Erythroblast (primary cell): ENCODE results near the gene ARFGAP2.

ENCODE experiments used
- DNase-seq, 2 experiments: peaks; one replicate each; lab custom pipeline; 2025; lab: John Stamatoyannopoulos, UW
- GATA1 ChIP-seq: IDR thresholded peaks from 2 replicates; pipeline ENCODE4 v1.6.1; 2011; ENCODE audit warnings: low read depth, mild to moderate bottlenecking, control low read depth, low read length, moderate library complexity
- POLR2A ChIP-seq: IDR thresholded peaks from 2 replicates; pipeline ENCODE4 v1.6.1; 2011; ENCODE audit warnings: mild to moderate bottlenecking, low read length

The ARFGAP2 gene

GRCh38 chr11:47155879-47156278, 20.8 kb downstream of the ARFGAP2 start:
- no peak for DNase-seq
- TF ChIP-seq GATA1 = no peak
- TF ChIP-seq POLR2A = no peak

- TF ChIP-seq GATA1 (no peak), POLR2A (no peak)
- DNase-seq = no peak
Observed at GRCh38 chr11:47154616-47155570, 21.8 kb downstream of the ARFGAP2 start.

GRCh38 chr11:47152953-47153950, 23.4 kb downstream of the ARFGAP2 start:
- no peak for TF ChIP-seq POLR2A
- no peak for TF ChIP-seq GATA1
- peak; percentile 72 to 84 for DNase-seq

- DNase-seq = no peak
- TF ChIP-seq POLR2A (no peak), GATA1 (no peak)
Observed at GRCh38 chr11:47152126-47152952, 24.3 kb downstream of the ARFGAP2 start.

GRCh38 chr11:47149782-47150181, 26.9 kb downstream of the ARFGAP2 start:
- TF ChIP-seq GATA1 (no peak), POLR2A (no peak)
- DNase-seq = no peak

- DNase-seq = no peak
- TF ChIP-seq GATA1 = no peak
- no peak for TF ChIP-seq POLR2A
Observed at GRCh38 chr11:47148903-47149531, 27.7 kb downstream of the ARFGAP2 start.

GRCh38 chr11:47148270-47148669, 28.4 kb downstream of the ARFGAP2 start:
- DNase-seq = no peak
- TF ChIP-seq POLR2A (no peak), GATA1 (no peak)

- no peak for DNase-seq
- TF ChIP-seq POLR2A (no peak), GATA1 (no peak)
Observed at GRCh38 chr11:47147681-47148080, 29.0 kb downstream of the ARFGAP2 start.

- TF ChIP-seq POLR2A (no peak), GATA1 (no peak)
- DNase-seq = no peak
Observed at GRCh38 chr11:47147250-47147649, 29.4 kb downstream of the ARFGAP2 start.

- TF ChIP-seq GATA1 (no peak), POLR2A (no peak)
- DNase-seq = no peak
Observed at GRCh38 chr11:47144541-47144940, 32.1 kb downstream of the ARFGAP2 start.

- DNase-seq = no peak
Observed at GRCh38 chr11:47143322-47143721, 33.4 kb downstream of the ARFGAP2 start.

GRCh38 chr11:47139878-47140277, 36.8 kb downstream of the ARFGAP2 start:
- no peak for TF ChIP-seq POLR2A
- TF ChIP-seq GATA1 = no peak

More at GRCh38 chr11:47143322-47143721, 33.4 kb downstream of the ARFGAP2 start:
- TF ChIP-seq POLR2A = no peak
- no peak for TF ChIP-seq GATA1

More at GRCh38 chr11:47139878-47140277, 36.8 kb downstream of the ARFGAP2 start:
- DNase-seq = no peak
